IMR-90 (cell line): ENCODE data around the gene GRN.

Experiments used
- CTCF ChIP-seq: conservative IDR thresholded peaks from 2 replicates; pipeline ENCODE4 v1.5.1; 2012; ENCODE audit warnings: mild to moderate bottlenecking, low read depth, low read length, improper control_type of control experiment
- POLR2A ChIP-seq: IDR thresholded peaks from 2 replicates; pipeline ENCODE4 v1.6.1; 2012; ENCODE audit warnings: mild to moderate bottlenecking, low read depth, low read length

DNA sequence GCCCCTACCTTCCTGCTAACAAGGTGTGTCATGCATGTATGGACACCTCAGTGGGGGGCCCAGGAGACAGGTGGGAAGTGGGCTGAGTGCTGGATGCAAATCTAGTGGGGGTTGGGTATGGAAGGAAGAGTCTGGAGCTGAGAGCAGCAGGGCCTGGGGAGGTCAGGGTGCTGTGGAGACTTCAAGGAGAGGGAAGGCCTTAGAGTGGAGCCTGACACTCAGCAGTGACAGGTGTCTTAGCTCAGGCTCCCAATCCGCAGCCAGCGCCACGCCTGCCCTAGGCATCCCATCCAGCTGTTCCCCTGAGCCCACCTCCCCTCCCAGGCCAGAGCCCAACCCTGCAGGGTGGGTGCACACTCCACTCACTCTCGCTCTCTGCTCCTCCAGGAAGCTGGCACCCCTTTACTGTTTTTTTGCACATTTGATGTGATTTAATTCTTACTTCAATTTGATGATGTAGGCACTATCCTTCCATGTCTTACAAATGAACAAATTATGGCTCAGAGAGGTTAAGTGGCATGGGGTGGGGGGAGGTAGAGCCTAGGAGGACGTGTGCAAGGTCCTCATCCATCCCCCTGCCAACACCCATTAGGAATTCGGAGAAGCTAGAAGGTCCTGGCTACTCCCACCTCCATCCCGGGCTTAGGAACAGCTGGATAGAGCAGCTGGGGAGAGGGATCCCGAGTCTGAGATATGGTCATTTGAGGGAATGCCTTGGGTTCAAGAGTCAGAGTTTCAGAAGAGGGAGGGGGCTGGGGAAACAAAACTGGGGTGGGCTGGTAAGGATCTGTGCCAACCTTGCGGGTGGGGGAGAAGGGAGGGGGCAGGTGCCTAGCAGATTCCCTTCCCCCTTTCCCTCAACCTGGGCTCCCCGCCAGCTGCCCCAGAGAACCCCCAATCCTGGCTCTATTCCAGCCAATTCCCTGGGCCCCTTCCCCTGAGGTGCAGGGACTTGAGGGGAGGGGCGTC lies 16.5 kb downstream of the GRN start:
- TF ChIP-seq CTCF = no peak
- TF ChIP-seq POLR2A = no peak
